Measurements from ENCODE around the gene NYNRIN.
"Not testable (repeated sequence)": the region's sequence is repeated elsewhere in the genome, so short reads cannot be mapped to it uniquely, and the experiment has no call there.

NYNRIN gene

DNA sequence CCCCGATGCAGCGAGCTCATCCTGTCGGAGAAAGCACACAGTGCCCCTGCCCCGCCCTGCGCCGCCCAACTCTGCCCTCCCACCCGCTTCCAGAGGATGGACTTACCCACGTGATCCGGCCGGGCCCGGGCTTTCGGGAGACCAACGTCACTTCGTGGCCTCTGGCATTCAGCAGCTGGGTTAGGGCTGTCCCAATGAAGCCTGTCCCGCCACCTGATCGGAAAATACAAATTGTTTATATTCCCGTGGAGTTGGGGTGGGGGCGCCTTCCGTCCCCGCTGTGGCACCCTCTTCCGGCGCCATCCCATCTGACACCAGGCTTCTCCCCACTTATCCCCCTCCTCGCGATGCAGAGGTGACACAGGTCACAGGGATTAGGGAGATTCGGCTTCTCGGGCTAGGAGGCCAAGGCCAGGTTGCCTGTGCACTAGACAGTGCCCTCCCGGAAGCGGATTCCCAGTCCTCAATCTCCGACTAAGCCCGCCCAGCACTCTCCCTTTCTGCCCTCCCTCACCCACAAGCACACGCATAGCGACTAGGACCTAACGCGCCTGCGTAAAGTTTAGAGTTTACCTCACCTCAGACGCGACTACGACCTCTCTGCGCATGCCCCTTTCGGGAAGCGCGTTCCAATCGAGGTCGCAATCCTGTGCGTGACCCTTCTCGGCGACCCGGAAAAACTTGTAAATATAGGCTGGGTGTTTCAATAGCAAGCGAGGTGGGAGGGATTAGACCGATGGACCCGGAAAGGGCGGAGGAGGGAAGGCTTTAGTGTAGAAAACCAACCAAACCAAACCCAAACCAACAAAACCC is 43.6 kb downstream of the NYNRIN start, which contains the start of gene SDR39U1:
Gene SDR39U1, minus strand, starts transcription at position 537 of the 813 bp plus-strand sequence. Its CDS starts 7 bp downstream, at position 530.
- DNase-seq = peak; percentile 67 to 98 (median 96)

DNA sequence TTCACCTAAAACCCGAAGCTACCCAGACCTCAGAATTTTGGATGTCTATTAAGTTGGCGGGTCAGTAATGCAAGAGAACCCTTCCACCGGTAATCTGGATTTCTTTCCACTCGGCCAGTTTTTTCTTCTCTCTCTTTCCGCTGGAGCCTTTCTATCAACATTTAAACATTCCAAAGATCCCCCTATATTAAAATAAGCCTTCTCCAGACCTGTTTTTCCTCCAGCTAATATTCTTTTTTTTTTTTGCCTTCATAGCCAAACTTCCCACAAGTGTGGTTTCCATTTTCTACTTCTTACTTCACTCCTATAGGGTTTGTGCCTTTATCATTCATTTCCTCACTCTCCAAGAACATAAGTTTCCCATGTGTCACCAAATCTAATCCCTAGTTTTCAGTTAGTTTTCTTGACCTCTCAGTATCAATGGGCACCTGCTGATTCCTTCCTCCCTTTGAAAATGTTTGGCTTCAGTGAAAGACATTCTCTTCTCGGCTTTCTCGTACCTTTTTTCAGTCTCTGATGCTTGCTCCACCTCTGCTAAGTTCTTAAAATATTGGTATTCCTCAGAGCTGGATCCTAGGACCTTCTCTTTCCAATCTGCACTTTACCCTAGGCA is 44.4 kb downstream of the NYNRIN start:
- no peak for DNase-seq

GRCh38 chr14:24450828-24451227 is 52.0 kb downstream of the NYNRIN start:
- DNase-seq = not testable (repeated sequence)

GRCh38 chr14:24456980-24457379 is 58.2 kb downstream of the NYNRIN start:
- no peak for DNase-seq

DNA sequence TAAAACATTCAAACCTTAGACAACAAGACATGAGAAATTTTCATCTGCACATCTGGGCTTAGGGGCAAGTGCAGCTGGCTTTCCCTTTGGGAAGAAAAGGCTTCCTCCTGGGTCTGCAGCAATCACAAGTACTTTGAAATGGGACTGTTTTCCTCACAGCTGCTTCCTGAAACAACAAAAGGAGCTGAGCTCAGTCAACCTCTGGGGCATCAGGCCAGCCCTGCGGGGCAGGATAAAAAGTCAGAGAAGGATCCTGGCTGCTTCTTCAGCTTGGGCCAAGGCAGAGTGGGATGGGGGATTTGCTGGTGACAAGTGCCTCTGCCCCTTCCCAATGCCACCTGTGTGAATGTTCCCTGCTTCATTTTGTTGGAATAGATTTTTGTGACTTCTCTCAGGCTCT is 59.9 kb downstream of the NYNRIN start:
- DNase-seq = no peak

- DNase-seq = no peak
Measured at GRCh38 chr14:24459331-24459730, 60.5 kb downstream of the NYNRIN start.

DNA sequence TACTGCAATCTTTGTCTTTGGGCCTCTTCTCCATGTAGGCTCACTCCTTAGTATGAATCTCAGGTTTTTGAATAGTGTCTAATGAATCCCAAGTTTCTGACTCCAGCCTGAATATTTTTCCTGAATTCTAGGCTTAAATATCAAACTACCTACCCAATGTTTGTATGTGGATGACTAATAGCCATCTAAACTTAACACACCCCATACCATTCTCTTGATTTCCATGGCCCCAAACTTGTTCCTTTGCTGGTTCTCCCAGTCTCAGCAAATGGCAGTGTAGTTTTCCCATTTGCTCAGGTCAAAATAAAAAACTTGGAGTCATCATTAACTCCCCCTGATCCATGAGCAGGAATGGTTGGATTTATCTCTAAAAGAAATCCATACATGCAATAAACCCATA is 62.5 kb downstream of the NYNRIN start:
- no peak for DNase-seq

DNA sequence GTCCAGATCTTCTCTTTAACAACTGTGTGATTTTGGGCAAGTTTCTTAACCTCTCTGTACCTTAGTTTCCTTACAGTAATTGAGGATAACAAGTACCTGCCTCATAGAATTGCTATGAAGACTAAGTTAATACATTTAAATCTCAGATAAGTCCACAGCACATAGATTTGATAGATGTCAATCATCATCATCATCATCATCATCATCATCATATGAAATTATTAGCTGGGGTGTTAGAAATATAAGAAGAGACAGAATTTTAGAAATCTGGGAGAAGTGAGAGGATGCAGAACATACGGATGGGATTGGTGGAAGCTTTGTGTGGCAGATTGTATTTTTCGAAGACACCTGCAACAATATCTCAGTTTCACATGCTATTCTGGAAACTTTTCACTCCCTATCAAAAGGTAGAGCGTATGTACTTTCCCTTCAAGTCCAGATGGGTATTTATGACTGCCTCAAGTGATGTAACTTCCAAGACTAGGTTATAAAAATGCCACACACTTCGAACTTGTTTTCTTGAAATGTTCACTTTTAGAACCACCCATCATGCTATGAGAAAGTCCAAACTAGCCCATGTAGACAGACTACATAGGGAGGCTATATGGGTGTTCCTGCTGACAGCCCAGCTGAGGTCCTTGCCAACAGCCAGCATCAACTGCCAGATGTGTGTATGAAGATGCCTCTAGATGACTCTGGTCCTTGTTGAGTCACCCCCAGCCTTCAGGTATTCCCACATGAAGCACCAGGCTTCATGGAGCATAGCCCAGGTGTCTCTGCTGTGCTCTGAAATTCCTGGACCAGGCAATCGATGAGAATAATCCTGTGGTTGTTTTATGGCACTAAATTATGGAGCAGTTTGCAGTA is 64.4 kb downstream of the NYNRIN start:
- DNase-seq = no peak

DNA sequence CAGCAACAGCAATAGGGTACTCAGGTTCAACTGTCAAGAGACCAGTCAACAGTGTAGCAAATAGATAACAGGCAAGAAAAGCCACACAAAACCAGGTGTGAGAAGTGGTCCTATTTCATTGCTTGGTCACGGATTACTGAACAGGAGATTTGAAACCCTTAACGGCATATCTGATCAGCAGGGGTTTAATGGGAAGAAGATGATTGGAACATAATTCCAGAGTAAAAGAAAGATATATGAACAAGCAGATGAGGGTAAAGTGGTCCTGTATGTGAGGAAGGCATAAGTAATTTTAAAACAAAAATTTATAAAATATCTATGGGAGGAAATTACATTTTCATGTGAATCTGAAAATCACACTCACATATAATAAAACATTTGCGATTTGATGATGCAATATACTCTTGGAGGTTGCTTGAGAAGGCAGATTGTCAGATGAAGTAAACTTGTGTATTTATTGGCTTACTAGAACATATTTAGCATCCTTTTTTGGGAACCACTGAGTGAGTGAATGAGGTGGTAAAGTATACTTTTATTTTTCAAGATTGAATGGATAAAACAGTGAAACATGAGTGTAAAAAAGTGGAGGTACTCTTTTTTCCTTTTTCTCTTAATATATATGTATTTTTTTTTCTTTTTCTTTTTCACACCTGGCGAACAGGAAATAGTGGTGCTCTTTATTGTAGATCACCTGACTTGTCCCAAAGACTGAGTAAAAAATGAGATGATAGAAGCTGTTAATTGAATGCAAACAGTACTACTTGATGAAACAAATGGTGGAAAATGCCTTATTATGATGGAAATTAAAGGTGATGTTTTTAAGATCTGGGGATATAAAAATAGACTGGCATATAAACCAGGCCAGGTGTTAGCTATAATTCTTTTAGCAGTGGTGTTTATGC is 65.3 kb downstream of the NYNRIN start:
- DNase-seq = no peak

- DNase-seq = no peak
Measured at GRCh38 chr14:24465368-24465767, 66.6 kb downstream of the NYNRIN start.

GRCh38 chr14:24465805-24466204 is 67.0 kb downstream of the NYNRIN start:
- DNase-seq = no peak
